Measurements from ENCODE around the gene CHEK1.

- TF ChIP-seq, protein P1, sequence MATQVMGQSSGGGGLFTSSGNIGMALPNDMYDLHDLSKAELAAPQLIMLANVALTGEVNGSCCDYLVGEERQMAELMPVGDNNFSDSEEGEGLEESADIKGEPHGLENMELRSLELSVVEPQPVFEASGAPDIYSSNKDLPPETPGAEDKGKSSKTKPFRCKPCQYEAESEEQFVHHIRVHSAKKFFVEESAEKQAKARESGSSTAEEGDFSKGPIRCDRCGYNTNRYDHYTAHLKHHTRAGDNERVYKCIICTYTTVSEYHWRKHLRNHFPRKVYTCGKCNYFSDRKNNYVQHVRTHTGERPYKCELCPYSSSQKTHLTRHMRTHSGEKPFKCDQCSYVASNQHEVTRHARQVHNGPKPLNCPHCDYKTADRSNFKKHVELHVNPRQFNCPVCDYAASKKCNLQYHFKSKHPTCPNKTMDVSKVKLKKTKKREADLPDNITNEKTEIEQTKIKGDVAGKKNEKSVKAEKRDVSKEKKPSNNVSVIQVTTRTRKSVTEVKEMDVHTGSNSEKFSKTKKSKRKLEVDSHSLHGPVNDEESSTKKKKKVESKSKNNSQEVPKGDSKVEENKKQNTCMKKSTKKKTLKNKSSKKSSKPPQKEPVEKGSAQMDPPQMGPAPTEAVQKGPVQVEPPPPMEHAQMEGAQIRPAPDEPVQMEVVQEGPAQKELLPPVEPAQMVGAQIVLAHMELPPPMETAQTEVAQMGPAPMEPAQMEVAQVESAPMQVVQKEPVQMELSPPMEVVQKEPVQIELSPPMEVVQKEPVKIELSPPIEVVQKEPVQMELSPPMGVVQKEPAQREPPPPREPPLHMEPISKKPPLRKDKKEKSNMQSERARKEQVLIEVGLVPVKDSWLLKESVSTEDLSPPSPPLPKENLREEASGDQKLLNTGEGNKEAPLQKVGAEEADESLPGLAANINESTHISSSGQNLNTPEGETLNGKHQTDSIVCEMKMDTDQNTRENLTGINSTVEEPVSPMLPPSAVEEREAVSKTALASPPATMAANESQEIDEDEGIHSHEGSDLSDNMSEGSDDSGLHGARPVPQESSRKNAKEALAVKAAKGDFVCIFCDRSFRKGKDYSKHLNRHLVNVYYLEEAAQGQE (IDR thresholded peaks at IDR 0.05; ENCODE audit: insufficient read depth in 1 of 2, low read depth in 2 of 2, low read length in 2 of 2), result no peak
- TF ChIP-seq SIN3A (IDR thresholded peaks at IDR 0.05; ENCODE audit: borderline replicate concordance, insufficient read depth, low read length) (no peak), POLR2AphosphoS5 (IDR thresholded peaks at IDR 0.05; ENCODE audit: low read depth, low read length) (no peak), TAF1 (IDR thresholded peaks at IDR 0.05; ENCODE audit: borderline replicate concordance, insufficient read depth, low read length) (no peak)
Observed at GRCh38 chr11:125600663-125601062, 24.3 kb upstream of the CHEK1 start.
